HEK293 (cell line): ENCODE measurements around the gene ETNPPL.

Experiments
- CTCF ChIP-seq: fragments of 450-650 bp; formaldehyde crosslinking; IDR thresholded peaks from 2 replicates; pipeline ENCODE4 v1.5.1; 2016; ENCODE audit warnings: missing biosample characterization, missing genetic modification characterization
- MEIS1 ChIP-seq: sonication (generic); formaldehyde crosslinking; IDR thresholded peaks from 2 replicates; pipeline ENCODE4 v1.8.1; 2022; ENCODE audit warnings: missing genetic modification reagents, mild to moderate bottlenecking, borderline replicate concordance
- OSR2 ChIP-seq: fragments of 450-650 bp; formaldehyde crosslinking; IDR thresholded peaks from 2 replicates; pipeline ENCODE4 v1.5.1; 2016; ENCODE audit warnings: missing biosample characterization, missing genetic modification characterization
- ZFP41 ChIP-seq: fragments of 450-650 bp; formaldehyde crosslinking; IDR thresholded peaks from 2 replicates; pipeline ENCODE4 v1.5.1; 2016; ENCODE audit warnings: missing biosample characterization, missing genetic modification characterization, borderline replicate concordance
- ZNF239 ChIP-seq: fragments of 450-650 bp; formaldehyde crosslinking; IDR thresholded peaks from 2 replicates; pipeline ENCODE4 v1.5.1; 2016; ENCODE audit warnings: missing biosample characterization, missing genetic modification characterization
- ZNF473 ChIP-seq: fragments of 450-650 bp; formaldehyde crosslinking; IDR thresholded peaks from 2 replicates; pipeline ENCODE4 v1.5.1; 2017; ENCODE audit warnings: missing biosample characterization, missing genetic modification characterization

- TF ChIP-seq OSR2 (tag by site-specific recombination) (no peak), MEIS1 (CRISPR knock-in tag) (no peak), CTCF (tag by site-specific recombination) (no peak), ZNF239 (tag by site-specific recombination) (no peak), ZNF473 (tag by site-specific recombination) (no peak), ZFP41 (tag by site-specific recombination) (no peak)
These were observed 17.1 kb upstream of the ETNPPL start for GRCh38 chr4:108779958-108780357.
